Liver (tissue), 9 donors: Measurements from ENCODE around the gene ASXL1. TPM values are rescaled to one million over a fixed set of nuclear protein-coding genes. Genes with fewer than 3 reads are reported as not detected.

ENCODE experiments used
- DNase-seq: peaks from one replicate; pipeline ENCODE4 v3.0.0-alpha.2; 2017; ENCODE audit warnings: low spot score
- H3K27ac ChIP-seq, 2 donors: one replicate each; pipeline ENCODE4 v1.7.0; 2013; ENCODE audit warnings: inconsistent platforms in 2 of 2, low read length in 2 of 2, control low read depth in 1 of 2, low read depth in 1 of 2, mild to moderate bottlenecking in 1 of 2
- H3K27me3 ChIP-seq, 4 donors: one replicate each; pipeline versions ENCODE4 v1.6.1 to v1.7.0; 2013; ENCODE audit warnings: low read length in 3 of 4, inconsistent platforms in 1 of 4, mild to moderate bottlenecking in 1 of 4, moderate library complexity in 1 of 4; ENCODE audit not compliant: control insufficient read depth in 4 of 4, insufficient read depth in 4 of 4
- H3K36me3 ChIP-seq, 4 donors: one replicate each; pipeline versions ENCODE4 v1.6.1 to v1.7.0; 2013; ENCODE audit warnings: low read length in 3 of 4, mild to moderate bottlenecking in 3 of 4, low read depth in 1 of 4, moderate library complexity in 1 of 4; ENCODE audit not compliant: control insufficient read depth in 4 of 4, insufficient read depth in 3 of 4
- H3K4me1 ChIP-seq, 4 donors: one replicate each; pipeline versions ENCODE4 v1.6.1 to v1.7.0; 2013; ENCODE audit warnings: low read length in 3 of 4, mild to moderate bottlenecking in 3 of 4, moderate library complexity in 1 of 4; ENCODE audit not compliant: control insufficient read depth in 4 of 4, insufficient read depth in 4 of 4
- H3K4me3 ChIP-seq, 3 donors: one replicate each; pipeline versions ENCODE4 v1.6.1 to v1.7.0; 2013; ENCODE audit warnings: low read length in 3 of 3, control low read depth in 1 of 3, low read depth in 1 of 3, mild to moderate bottlenecking in 1 of 3
- H3K9ac ChIP-seq, 2 donors: one replicate each; pipeline ENCODE4 v1.7.0; 2013; ENCODE audit warnings: low read length in 2 of 2, mild to moderate bottlenecking in 2 of 2, moderate library complexity in 2 of 2, control low read depth in 1 of 2, low read depth in 1 of 2
- H3K9me3 ChIP-seq, 4 donors: one replicate each; pipeline versions ENCODE4 v1.6.1 to v1.7.0; 2013; ENCODE audit warnings: low read length in 3 of 4; ENCODE audit not compliant: control insufficient read depth in 4 of 4
- EGR1 ChIP-seq, 2 donors: IDR thresholded peaks; 2 replicates each; pipeline ENCODE4 v1.6.1; 2016 to 2018; ENCODE audit warnings: antibody characterized with exemption in 2 of 2, low read depth in 2 of 2
- FOXA2 ChIP-seq: IDR thresholded peaks from 2 replicates; pipeline ENCODE4 v1.6.1; 2016; ENCODE audit warnings: antibody characterized with exemption
- HNF4A ChIP-seq, 2 donors: conservative IDR thresholded peaks; 2 replicates each; pipeline ENCODE4 v1.6.1; 2016; ENCODE audit warnings: antibody characterized with exemption in 2 of 2, mild to moderate bottlenecking in 2 of 2
- JUND ChIP-seq, 2 donors: IDR thresholded peaks; 2 replicates each; pipeline ENCODE4 v1.6.1; 2016; ENCODE audit warnings: antibody characterized with exemption in 2 of 2
- NR2F2 ChIP-seq: IDR thresholded peaks from 2 replicates; pipeline ENCODE4 v1.6.1; 2016; ENCODE audit warnings: antibody characterized with exemption
- RXRA ChIP-seq, 2 donors: IDR thresholded peaks; 2 replicates each; pipeline ENCODE4 v1.6.1; 2017 to 2018; ENCODE audit warnings: antibody characterized with exemption in 2 of 2, mild to moderate bottlenecking in 1 of 2
- SP1 ChIP-seq: IDR thresholded peaks from 2 replicates; pipeline ENCODE4 v1.6.1; 2018; ENCODE audit warnings: antibody characterized with exemption, mild to moderate bottlenecking
- TAF1 ChIP-seq: conservative IDR thresholded peaks from 2 replicates; pipeline ENCODE4 v1.6.1; 2016; ENCODE audit warnings: antibody characterized with exemption, mild to moderate bottlenecking
- YY1 ChIP-seq: IDR thresholded peaks from 2 replicates; pipeline ENCODE4 v1.6.1; 2016; ENCODE audit warnings: antibody characterized with exemption, mild to moderate bottlenecking
- WGBS: extraction: QIAGEN DNeasy Blood & Tissue Kit; methylation state at CpG from one replicate; pipeline ENCODE4 v1.1.7; 2013; 5-methylcytosine and 5-hydroxymethylcytosine counted together
- polyA plus RNA-seq, 2 donors: library from polyadenylated mRNA; stranded (reverse) in 1 of 2; unstranded in 1 of 2; fragments of 200-250 nt in 1 of 2; fragments of >200 nt in 1 of 2; fragmentation: Nextera tagmentation in 1 of 2; extraction: Ambion mirVana in 1 of 2; gene quantifications; one replicate each; pipeline versions ENCODE4 v1.2.1 to v1.2.3, GENCODE V29; 2013 to 2015
- total RNA-seq, 2 donors: library from RNA; depleted of rRNA; stranded (reverse); fragments of >200 nt; gene quantifications; one replicate each; pipeline ENCODE4 v1.2.3, GENCODE V29; 2014
- TF ChIP-seq, protein P1 (sequence below): IDR thresholded peaks from 2 replicates; pipeline ENCODE4 v1.6.1; 2016; ENCODE audit warnings: antibody characterized with exemption
- TF ChIP-seq, protein P2 (sequence below): fragments of 150-350 bp; IDR thresholded peaks from 2 replicates; pipeline ENCODE4 v1.5.1; 2017; ENCODE audit warnings: improper control_type of control experiment, low read depth, low read length; ENCODE audit not compliant: missing input control
- TF ChIP-seq, protein P3 (sequence below): IDR thresholded peaks from 2 replicates; pipeline ENCODE4 v1.6.1; 2016; ENCODE audit warnings: antibody characterized with exemption
- TF ChIP-seq, protein P4 (sequence below): IDR thresholded peaks from 2 replicates; pipeline ENCODE4 v1.6.1; 2016; ENCODE audit warnings: antibody characterized with exemption
- TF ChIP-seq, protein P5 (sequence below): IDR thresholded peaks from 2 replicates; pipeline ENCODE4 v1.6.1; 2016; ENCODE audit warnings: antibody characterized with exemption, mild to moderate bottlenecking
- donor health status: healthy.
- donor health status: healthy.
- donor health status: healthy.
- donor health status: healthy.
- donor health status: healthy.

The ASXL1 gene
- total and polyA plus RNA-seq, 4 donors, result 13.4 to 61.3 (median 24.5) TPM

DNA sequence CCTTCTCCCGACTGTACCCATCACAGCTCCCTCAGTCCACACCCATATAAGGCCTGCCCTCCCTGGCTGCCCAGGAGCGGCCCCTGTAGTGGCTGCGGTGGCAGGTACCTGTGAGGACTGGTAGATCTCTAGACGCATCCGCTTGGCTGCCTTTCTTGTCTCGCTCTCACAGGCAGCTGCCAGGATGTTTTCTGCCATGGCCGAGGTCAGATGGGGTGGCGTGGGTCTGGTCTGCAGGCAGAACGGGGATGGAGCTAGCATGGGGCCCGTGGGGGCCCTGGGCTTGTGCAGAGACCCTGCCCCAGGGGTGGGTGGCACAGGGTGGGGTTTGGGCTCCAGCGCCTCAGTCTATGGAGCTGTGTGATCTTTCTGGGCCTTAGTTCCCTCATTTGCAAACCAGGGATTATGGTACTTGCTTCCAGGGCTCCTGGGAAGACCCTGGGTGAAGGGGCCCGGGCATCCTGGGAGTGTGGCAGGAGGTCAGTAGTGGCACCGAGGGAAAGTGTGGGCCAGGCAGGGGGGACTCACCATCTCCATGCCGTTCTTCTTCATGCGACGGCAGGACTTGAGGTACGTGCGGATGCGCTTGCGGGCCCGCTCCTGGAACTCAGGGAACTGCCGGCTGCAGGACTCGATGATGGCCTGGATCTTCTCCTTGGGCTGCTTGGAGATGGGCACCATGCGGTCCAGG lies 94.8 kb downstream of the ASXL1 start (continued):
- TF ChIP-seq, protein P1, sequence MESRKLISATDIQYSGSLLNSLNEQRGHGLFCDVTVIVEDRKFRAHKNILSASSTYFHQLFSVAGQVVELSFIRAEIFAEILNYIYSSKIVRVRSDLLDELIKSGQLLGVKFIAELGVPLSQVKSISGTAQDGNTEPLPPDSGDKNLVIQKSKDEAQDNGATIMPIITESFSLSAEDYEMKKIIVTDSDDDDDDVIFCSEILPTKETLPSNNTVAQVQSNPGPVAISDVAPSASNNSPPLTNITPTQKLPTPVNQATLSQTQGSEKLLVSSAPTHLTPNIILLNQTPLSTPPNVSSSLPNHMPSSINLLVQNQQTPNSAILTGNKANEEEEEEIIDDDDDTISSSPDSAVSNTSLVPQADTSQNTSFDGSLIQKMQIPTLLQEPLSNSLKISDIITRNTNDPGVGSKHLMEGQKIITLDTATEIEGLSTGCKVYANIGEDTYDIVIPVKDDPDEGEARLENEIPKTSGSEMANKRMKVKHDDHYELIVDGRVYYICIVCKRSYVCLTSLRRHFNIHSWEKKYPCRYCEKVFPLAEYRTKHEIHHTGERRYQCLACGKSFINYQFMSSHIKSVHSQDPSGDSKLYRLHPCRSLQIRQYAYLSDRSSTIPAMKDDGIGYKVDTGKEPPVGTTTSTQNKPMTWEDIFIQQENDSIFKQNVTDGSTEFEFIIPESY, result no peak
- TF ChIP-seq TAF1 (no peak), HNF4A (conservative IDR thresholded peaks at IDR 0.05) (no peak), EGR1 (IDR thresholded peaks at IDR 0.05; ENCODE audit: low read depth in 2 of 2) (no peak), YY1 (no peak)
- TF ChIP-seq, protein P2, sequence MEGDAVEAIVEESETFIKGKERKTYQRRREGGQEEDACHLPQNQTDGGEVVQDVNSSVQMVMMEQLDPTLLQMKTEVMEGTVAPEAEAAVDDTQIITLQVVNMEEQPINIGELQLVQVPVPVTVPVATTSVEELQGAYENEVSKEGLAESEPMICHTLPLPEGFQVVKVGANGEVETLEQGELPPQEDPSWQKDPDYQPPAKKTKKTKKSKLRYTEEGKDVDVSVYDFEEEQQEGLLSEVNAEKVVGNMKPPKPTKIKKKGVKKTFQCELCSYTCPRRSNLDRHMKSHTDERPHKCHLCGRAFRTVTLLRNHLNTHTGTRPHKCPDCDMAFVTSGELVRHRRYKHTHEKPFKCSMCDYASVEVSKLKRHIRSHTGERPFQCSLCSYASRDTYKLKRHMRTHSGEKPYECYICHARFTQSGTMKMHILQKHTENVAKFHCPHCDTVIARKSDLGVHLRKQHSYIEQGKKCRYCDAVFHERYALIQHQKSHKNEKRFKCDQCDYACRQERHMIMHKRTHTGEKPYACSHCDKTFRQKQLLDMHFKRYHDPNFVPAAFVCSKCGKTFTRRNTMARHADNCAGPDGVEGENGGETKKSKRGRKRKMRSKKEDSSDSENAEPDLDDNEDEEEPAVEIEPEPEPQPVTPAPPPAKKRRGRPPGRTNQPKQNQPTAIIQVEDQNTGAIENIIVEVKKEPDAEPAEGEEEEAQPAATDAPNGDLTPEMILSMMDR, result no peak

DNA sequence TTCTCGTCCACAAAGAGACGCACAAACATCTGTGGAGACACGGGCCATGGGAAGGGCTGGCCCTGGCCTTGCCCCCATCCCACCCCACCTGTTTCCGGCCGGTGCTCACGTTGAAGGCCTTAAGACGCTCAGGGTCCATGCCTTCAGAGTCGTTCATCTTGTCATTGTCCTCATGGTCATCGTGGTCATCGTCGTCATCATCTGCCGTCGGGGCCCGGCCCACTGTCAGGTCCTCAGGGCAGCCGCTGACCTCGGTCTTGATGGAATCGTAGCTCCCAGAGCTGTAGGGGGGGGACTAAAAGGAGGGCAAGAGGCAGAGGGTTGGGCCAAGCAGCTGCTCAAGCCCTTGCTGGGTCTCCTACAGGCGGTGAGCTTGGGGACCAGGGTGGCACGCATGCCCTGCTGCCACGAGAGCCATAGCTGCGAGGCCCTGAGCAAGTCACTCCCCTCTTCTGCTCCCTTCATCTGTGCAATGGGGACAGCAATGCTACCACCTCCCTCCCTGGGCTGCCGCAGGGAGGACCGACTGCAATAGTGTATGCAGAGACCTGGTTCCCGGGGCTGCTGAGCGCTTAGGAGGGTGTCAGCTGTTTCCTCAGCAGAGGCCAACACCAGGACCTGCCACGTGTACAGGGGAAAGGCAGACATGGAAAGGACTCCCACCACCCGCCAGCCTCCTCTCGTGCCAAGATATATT lies 95.5 kb downstream of the ASXL1 start:
- WGBS, result 92% methylated on average over 28 of the region's 28 CpGs
- DNase-seq, result no peak
- Histone ChIP-seq H3K27me3 (no peaks in the 10 kb centered on the region), H3K4me3 (no peak overlapping the region), H3K9me3 (no peaks in the 10 kb centered on the region), H3K27ac (no peak overlapping the region), H3K4me1 (peaks cover 0 to 18% (median 9%) of the 10 kb centered on the region in 4 donors), H3K36me3 (peaks cover 0 to 33% (median 14%) of the 10 kb centered on the region in 4 donors), H3K9ac (no peak overlapping the region)
- TF ChIP-seq, protein P3, sequence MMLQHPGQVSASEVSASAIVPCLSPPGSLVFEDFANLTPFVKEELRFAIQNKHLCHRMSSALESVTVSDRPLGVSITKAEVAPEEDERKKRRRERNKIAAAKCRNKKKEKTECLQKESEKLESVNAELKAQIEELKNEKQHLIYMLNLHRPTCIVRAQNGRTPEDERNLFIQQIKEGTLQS, result no peak
- TF ChIP-seq FOXA2 (no peak), NR2F2 (no peak), SP1 (no peak), YY1 (no peak), RXRA (IDR thresholded peaks at IDR 0.05) (no peak), JUND (IDR thresholded peaks at IDR 0.05) (no peak)
- TF ChIP-seq, protein P1, result no peak
- TF ChIP-seq, protein P4, sequence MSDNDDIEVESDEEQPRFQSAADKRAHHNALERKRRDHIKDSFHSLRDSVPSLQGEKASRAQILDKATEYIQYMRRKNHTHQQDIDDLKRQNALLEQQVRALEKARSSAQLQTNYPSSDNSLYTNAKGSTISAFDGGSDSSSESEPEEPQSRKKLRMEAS, result no peak
- TF ChIP-seq, protein P5, sequence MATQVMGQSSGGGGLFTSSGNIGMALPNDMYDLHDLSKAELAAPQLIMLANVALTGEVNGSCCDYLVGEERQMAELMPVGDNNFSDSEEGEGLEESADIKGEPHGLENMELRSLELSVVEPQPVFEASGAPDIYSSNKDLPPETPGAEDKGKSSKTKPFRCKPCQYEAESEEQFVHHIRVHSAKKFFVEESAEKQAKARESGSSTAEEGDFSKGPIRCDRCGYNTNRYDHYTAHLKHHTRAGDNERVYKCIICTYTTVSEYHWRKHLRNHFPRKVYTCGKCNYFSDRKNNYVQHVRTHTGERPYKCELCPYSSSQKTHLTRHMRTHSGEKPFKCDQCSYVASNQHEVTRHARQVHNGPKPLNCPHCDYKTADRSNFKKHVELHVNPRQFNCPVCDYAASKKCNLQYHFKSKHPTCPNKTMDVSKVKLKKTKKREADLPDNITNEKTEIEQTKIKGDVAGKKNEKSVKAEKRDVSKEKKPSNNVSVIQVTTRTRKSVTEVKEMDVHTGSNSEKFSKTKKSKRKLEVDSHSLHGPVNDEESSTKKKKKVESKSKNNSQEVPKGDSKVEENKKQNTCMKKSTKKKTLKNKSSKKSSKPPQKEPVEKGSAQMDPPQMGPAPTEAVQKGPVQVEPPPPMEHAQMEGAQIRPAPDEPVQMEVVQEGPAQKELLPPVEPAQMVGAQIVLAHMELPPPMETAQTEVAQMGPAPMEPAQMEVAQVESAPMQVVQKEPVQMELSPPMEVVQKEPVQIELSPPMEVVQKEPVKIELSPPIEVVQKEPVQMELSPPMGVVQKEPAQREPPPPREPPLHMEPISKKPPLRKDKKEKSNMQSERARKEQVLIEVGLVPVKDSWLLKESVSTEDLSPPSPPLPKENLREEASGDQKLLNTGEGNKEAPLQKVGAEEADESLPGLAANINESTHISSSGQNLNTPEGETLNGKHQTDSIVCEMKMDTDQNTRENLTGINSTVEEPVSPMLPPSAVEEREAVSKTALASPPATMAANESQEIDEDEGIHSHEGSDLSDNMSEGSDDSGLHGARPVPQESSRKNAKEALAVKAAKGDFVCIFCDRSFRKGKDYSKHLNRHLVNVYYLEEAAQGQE, result no peak
